Endometrial microvascular endothelial cells (primary cell): ENCODE results near the gene RFX2. TPM values are rescaled to one million over a fixed set of nuclear protein-coding genes. Genes with fewer than 3 reads are reported as not detected.
"Not testable (repeated sequence)": the region's sequence is repeated elsewhere in the genome, so short reads cannot be mapped to it uniquely, and the experiment has no call there.

ENCODE experiments used
- in situ Hi-C: cut with HindIII; loops from 2 replicates; pipeline ENCODE4 v1.10.0; 2017; ENCODE audit warnings: low sequenced_read_pairs, low pct_unique_long_range_greater_than_20kb; ENCODE audit errors: inconsistent ontology term
- total RNA-seq: library from RNA; depleted of rRNA; stranded (reverse); fragments of >200 nt; gene quantifications from one replicate; pipeline ENCODE4 v1.2.3, GENCODE V29; 2015; ENCODE audit errors: inconsistent ontology term

The RFX2 gene
- total RNA-seq, 1 donor from 2014 or later: 4.6 TPM

DNA sequence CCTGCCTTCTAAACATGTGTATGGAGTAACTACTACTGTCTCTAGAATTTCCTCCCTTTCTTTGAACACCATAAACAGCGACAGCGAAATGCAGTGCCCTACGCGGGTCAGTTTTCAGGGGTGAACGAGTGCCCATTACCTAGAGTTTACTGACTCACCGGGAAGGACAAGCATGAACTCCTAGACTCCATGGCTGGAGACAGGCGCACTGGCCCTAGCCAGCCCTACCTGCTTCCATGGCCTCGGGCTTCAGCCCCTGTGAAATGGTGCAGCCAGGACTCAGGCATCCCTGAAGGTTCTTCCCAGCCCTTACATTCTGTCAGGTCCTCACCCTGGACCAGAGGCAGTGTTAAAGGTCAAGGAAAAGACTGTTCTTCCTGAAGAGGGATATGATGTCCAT is 140.8 kb downstream of the RFX2 start:
- in situ Hi-C loops: no loop called here

DNA sequence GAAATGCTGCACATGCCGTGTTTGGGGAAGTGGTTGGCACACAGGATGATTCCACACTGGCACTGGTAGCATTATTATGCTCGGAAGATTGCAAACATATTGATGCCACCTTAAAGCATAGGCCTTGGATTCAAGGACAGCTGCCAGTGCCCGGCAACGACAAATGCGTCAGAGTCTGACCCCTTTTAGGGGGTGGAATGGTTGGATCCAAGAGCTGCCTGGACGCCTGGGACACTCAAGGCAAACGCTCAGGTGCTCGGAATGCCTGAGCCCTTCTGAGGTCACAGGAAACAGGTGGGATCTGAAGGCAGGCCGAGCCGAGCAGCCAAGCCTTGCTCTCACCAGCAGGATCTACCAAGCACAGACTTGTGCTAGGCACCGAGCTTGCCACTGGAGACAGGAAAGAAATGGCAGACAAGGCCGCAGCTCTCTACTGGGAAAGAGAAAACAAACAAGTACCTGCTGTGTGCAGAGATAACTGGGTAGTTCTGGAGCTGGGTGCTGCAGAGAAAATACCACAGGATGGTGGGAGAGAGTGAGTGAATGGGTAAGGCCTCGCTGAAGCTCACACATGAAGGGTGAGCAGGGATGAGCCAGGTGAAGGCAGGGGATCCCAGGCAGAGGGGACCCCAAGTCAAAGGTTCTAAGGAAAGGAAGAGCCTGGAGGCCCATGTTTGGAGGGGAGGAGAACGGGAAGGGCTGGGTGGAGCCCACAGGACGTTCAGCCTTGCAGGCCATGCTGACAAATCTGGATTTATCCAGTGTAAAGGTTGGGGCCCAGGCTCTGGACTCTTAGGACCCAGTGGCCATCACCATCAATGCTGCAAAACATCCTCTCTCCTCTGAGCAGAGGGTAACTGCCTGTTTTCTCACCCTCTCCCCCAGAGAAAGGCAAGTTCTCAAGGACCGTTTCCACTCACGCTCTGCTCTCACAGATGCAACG is 141.6 kb downstream of the RFX2 start:
- in situ Hi-C loops: no loop called here

- in situ Hi-C loops: no loop called here
Measured at GRCh38 chr19:5967994-5968430, 142.3 kb downstream of the RFX2 start.

GRCh38 chr19:5967571-5967970 is 142.7 kb downstream of the RFX2 start:
- in situ Hi-C loops: no loop called here

DNA sequence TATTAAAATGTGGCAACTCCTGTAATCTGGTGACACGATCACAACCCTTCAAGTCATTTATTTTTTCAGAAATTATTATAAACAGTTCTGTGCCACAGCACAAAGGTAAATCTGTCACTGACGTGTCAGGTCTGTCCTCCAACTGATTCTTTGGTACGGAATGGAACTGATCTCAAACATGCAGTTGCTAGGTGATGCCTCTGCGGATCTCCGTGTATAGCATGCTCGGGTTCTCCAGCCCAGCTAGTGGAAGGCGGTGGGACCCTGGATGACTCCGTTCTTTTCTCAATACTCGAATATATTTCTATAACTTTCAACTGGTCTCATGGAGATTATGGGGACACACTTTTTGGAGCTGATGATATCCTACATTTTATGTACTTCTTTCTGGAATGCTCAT is 143.4 kb downstream of the RFX2 start:
- in situ Hi-C loops: no loop called here

DNA sequence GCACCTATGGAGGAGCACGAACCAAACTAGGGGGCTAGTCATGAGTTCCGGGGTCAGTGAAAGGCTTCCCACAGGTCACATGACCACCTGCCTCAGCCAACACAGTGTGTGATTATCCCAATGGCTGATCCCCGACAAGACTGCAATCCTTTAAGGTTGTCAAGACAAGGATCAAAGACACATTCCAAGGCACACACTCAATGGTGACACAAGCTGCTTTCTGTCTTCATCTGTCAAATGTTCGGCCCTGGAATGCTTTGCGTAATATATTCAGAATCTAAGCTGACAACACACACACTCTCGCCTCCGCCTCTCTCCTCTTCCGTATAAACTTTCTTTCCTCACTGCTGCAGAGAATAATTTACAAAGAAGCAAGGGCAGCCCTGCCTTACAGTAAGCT is 144.1 kb downstream of the RFX2 start:
- in situ Hi-C loops: no loop called here

DNA sequence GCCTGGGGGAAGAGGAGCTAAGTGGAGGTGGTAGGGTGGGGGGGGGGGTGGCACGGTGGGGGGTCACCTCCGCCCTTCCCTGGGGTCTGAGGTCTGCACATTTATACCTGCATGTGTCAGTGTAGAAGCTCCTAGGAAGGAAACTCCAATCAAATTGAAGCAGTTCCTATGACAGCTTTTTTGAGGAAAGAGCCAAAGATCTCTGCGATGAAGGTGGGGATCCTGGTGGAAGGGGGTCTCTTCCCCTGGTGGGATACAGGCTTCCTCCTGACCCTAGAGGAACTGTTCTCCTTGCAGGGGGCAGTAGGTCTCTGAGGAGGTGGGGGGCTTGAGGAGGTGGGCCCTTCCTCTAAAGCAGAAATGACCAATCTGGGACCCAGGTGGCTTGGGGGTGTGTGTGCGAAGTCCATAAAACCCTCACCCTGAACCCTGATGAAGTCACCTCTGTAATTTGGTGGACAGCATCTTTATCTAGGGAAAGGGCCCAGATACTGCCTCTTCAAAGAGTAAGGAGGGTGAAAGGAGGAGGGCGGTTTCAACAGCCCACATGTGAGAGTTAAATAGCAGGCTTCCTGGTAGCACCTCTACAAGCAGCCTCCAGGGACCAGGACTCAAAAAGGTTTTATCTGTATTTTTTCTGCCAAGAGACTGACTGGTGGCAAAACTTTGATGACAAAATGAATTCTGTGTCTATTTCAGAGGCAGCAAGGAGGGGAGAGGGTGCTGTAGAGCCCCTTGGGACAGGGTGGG is 145.3 kb downstream of the RFX2 start:
- in situ Hi-C loops: no loop called here

DNA sequence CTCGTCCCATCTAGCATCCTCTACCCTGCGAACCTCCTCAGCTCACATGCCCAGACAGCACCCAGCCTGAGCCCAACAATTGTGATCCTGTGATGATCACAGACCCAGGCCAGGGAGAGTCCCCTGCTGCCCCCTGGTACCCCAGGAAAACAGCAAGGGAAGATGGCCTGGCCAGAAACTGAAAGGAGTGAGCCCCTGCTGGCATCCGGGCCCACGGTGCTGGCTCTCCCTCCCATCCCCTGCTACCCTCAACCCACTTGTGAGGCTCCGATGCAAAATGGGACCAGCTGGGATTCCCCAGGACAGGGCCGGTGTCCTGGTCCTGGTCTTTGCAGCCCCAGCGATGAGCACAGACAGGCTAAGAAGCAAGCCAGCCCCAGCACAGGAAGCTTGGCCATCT is 146.4 kb downstream of the RFX2 start:
- in situ Hi-C loops: no loop called here

- in situ Hi-C loops: not testable (repeated sequence)
Measured at GRCh38 chr19:5963259-5963658, 147.0 kb downstream of the RFX2 start.

GRCh38 chr19:5961969-5962945 is 148.0 kb downstream of the RFX2 start:
- in situ Hi-C loops: no loop called here

DNA sequence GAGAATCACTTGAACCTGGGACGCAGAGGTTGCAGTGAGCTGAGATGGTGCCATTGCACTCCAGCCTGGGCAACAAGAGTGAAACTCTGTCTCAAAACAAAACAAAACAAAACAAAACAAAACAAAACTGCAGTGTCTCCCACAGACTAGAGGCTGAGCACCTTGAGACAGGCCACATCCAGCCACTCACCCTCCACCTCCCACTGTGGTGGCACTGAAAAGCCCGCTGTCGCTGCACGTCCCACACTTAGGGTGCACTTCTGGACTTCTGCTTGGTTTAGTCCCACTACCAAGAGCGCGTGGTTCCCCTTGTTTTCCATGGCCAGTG is 148.7 kb downstream of the RFX2 start:
- in situ Hi-C loops: not testable (repeated sequence)

DNA sequence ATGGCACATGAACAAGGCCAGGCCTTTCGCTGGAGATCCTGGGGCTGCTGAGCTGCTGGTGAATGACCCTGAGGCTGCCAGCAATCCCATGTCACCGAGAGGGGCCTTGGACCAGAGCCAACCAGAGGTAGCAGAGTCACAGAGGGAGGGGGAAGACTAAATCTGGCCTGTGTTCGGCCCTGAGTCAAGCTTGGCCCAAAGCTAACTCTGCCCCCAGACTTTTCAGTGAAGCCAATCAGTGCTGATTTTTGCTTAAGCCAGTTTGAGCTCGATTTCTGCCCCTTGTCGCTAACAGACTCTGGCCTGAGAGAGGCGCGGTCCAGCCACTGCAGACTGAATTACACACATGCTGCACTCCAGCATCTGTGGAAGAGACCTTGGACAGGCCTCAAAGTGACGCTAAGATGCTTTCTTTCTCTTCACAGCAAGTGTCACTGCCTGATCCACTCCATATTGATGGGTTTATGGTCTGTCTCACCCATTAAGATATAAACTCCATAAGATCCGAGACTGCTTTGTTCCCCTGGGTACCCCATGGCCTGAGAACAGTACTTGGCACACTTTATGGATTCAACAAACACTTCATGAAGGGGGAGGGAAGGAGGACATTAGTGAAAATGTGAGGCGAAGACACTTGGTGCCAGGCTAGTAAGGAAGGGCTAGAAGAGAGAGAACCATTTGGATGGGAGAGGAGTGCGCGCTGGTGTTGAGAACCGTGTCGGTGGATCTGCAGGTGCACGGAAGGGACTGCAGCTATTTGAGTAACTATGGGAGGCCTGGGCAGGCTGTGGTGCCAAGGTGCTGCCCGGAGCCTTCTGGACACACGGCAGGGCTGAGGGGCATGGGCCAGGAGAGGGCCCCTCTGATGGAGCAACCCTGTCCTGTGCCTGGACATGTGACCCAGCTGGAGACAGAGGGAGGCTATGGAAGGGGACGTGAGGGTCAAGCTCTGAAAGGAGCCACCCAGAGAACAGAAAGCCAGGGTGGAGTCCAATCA is 150.0 kb downstream of the RFX2 start:
- in situ Hi-C loops: no loop called here

GRCh38 chr19:5959260-5960004 is 150.9 kb downstream of the RFX2 start:
- in situ Hi-C loops: no loop called here

GRCh38 chr19:5958851-5959122 is 151.5 kb downstream of the RFX2 start:
- in situ Hi-C loops: no loop called here

GRCh38 chr19:5958074-5958850 is 152.0 kb downstream of the RFX2 start:
- in situ Hi-C loops: no loop called here

DNA sequence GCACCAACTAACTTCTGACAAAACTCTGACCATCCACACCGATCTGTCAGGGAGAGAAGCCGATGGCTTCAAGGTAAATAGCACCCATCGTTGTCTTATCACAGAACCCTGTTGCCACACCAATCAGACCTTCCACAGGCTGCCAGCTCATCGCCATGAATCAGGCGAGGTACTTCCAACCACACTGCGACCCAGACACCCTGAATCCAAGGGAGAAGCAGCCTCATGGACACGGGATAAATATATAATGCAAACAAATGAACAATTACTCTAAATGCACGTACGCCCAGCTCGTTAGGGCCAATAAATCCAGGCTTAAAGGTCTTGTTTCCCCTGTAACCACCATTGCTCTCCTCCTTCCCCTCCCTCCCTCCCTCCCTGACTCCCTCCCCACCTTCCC is 153.1 kb downstream of the RFX2 start:
- in situ Hi-C loops: no loop called here

GRCh38 chr19:5956728-5957127 is 153.6 kb downstream of the RFX2 start:
- in situ Hi-C loops: no loop called here
